Breast epithelium (tissue), 4 donors: ENCODE measurements around the gene RAD51AP2. TPM values are rescaled to one million over a fixed set of nuclear protein-coding genes. Genes with fewer than 3 reads are reported as not detected.

Experiments used
- DNase-seq, 2 donors: peaks; one replicate each; pipeline ENCODE4 v3.0.0-alpha.2; 2019; ENCODE audit warnings: low spot score in 2 of 2
- H3K27ac ChIP-seq, 2 donors: fragments of 200-600 bp; sonication (generic) in 1 of 2; one replicate each; pipeline ENCODE4 v1.5.1; 2016 to 2019; ENCODE audit warnings: mild to moderate bottlenecking in 1 of 2
- H3K27me3 ChIP-seq, 2 donors: fragments of 200-600 bp; sonication (generic) in 1 of 2; one replicate each; pipeline versions ENCODE4 v1.5.1 to v1.6.0; 2017 to 2019; ENCODE audit warnings: control low read depth in 1 of 2, mild to moderate bottlenecking in 1 of 2
- H3K36me3 ChIP-seq: fragments of 200-600 bp; one replicate; pipeline ENCODE4 v1.5.1; 2019
- H3K4me1 ChIP-seq, 2 donors: fragments of 200-600 bp; sonication (generic); one replicate each; pipeline ENCODE4 v1.5.1; 2016 to 2019; ENCODE audit warnings: control low read depth in 1 of 2
- H3K4me3 ChIP-seq, 3 donors: fragments of 200-600 bp; sonication (generic); 1 replicate in 2 of 3; 2 replicates in 1 of 3; pipeline ENCODE4 v1.5.1; 2016 to 2019; ENCODE audit warnings: mild to moderate bottlenecking in 3 of 3, moderate library complexity in 2 of 3
- H3K9me3 ChIP-seq, 2 donors: fragments of 200-600 bp; sonication (generic) in 1 of 2; one replicate each; pipeline ENCODE4 v1.5.1; 2016 to 2019; ENCODE audit warnings: control low read depth in 1 of 2
- POLR2A ChIP-seq: fragments of 450-650 bp; IDR thresholded peaks from one replicate; pipeline ENCODE4 v1.6.1; 2016; ENCODE audit warnings: antibody characterized with exemption, mild to moderate bottlenecking, moderate library complexity
- POLR2AphosphoS5 ChIP-seq, 3 donors: sonication (generic); formaldehyde crosslinking; IDR thresholded peaks; one replicate each; pipeline ENCODE4 v1.6.1; 2017; ENCODE audit warnings: antibody characterized with exemption in 3 of 3
- intact Hi-C: fragments of 100-400 bp; cut with DNase I; formaldehyde crosslinking; loops from one replicate; pipeline ENCODE4 v1.15.1; 2023; ENCODE audit warnings: low total_unique reads
- total RNA-seq, 3 donors: library from RNA; depleted of rRNA; stranded (reverse); fragments of >200 nt; gene quantifications; one replicate each; pipeline ENCODE4 v1.1.0, GENCODE V29; 2016
- TF ChIP-seq, protein P1 (sequence below), 3 donors: fragments of 450-650 bp; IDR thresholded peaks; one replicate each; pipeline ENCODE4 v1.5.1; 2016 to 2017; ENCODE audit warnings: antibody characterized with exemption in 3 of 3, mild to moderate bottlenecking in 3 of 3, moderate library complexity in 3 of 3

RAD51AP2 gene
- total RNA-seq, 3 donors from 2014 or later: under 0.01 to 0.29 (median 0.16) TPM

DNA sequence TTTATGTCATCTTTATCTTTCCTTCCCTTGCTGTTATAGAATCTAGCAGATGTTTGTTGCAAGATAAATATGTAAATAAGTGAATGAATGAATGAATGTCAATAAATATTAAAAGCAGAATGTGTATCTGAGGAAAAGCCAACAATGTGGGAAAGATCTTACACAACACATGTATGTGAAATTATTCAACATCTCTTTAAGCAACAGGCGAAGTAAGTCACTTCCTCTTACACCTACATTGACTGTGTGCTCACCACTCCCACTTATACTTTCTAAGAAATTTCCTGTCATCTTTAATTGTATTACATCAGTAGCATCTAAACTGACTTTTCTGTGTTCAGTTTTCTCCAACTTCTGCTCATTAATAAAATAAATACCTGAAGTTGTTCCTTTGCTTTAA lies 43.0 kb downstream of the RAD51AP2 start:
- no peak for DNase-seq
- Histone ChIP-seq H3K9me3 (peaks cover 0 to 4% of the 10 kb centered on the region in 2 donors), H3K27ac (no peak overlapping the region), H3K4me1 (no peaks in the 10 kb centered on the region), H3K27me3 (no peaks in the 10 kb centered on the region), H3K36me3 (no peaks in the 10 kb centered on the region), H3K4me3 (no peak overlapping the region)
- intact Hi-C loops: no loop called here
- TF ChIP-seq POLR2A (no peak), POLR2AphosphoS5 (IDR thresholded peaks at IDR 0.05) (no peak)
- TF ChIP-seq, protein P1, sequence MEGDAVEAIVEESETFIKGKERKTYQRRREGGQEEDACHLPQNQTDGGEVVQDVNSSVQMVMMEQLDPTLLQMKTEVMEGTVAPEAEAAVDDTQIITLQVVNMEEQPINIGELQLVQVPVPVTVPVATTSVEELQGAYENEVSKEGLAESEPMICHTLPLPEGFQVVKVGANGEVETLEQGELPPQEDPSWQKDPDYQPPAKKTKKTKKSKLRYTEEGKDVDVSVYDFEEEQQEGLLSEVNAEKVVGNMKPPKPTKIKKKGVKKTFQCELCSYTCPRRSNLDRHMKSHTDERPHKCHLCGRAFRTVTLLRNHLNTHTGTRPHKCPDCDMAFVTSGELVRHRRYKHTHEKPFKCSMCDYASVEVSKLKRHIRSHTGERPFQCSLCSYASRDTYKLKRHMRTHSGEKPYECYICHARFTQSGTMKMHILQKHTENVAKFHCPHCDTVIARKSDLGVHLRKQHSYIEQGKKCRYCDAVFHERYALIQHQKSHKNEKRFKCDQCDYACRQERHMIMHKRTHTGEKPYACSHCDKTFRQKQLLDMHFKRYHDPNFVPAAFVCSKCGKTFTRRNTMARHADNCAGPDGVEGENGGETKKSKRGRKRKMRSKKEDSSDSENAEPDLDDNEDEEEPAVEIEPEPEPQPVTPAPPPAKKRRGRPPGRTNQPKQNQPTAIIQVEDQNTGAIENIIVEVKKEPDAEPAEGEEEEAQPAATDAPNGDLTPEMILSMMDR (IDR thresholded peaks at IDR 0.05): no peak

DNA sequence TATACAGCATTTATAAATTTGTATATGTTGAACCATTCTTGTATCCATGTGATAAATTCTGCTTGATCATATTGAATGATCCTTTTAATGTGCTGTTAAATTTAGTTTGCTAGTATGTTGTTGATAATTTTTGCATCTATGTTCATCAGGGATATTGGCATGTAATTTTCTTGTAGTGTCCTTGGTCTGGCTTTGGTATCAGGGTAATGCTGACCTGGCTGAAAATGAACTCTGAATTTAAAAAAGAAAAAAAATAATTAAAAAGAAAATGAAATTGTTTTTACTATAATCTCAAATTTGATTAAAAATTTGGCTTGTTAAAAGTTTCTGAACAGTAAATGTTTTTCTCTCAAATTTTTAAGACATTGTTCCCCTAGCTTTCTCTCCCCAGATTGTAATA lies 46.3 kb downstream of the RAD51AP2 start:
- Histone ChIP-seq H3K36me3 (no peaks in the 10 kb centered on the region), H3K9me3 (peaks cover 0 to 20% of the 10 kb centered on the region in 2 donors), H3K27me3 (no peaks in the 10 kb centered on the region), H3K27ac (no peak overlapping the region), H3K4me1 (no peaks in the 10 kb centered on the region), H3K4me3 (no peak overlapping the region)
- intact Hi-C loops: no loop called here
- TF ChIP-seq POLR2A (no peak), POLR2AphosphoS5 (IDR thresholded peaks at IDR 0.05) (no peak)
- TF ChIP-seq, protein P1 (IDR thresholded peaks at IDR 0.05): no peak
- no peak for DNase-seq

DNA sequence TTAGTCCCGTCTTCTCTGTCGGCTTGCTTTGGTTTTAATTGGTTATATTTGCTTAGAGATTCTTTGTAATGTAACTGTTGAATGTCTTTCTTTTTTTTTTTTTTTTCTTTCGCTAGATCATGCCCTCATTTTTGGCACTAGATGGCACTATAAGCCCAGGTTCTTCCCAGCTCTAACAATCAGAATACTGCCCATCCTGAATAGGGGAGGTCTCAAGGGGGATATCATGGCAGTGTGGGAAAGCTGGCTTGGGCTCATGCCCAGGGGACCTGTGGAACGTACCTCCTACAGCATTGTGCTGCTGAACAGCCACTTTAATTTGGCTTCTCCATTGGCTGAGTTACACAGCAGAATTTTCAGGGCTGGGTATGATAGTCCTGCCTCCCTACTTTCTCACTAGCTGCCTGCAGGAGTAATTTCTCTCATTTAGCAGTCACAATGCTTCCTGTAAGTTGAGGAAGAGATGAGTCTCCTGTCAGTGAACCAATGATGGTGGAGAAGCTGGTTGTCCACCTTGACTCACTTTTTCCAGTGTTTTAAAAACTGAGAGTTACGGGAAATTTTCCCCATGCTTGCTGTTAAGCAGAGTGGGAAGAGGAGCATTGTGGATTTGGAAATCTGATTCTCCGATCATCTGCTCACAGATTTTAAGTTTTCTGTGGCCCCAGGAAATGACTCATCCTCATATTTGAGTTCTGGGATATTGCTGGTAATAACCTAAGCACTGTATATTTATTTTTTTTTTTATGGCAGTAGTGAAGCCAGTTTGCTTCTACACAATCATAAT lies 47.2 kb downstream of the RAD51AP2 start:
- Histone ChIP-seq H3K4me1 (no peaks in the 10 kb centered on the region), H3K27ac (no peak overlapping the region), H3K4me3 (no peak overlapping the region), H3K36me3 (no peaks in the 10 kb centered on the region), H3K27me3 (no peaks in the 10 kb centered on the region), H3K9me3 (peaks cover 0 to 20% of the 10 kb centered on the region in 2 donors)
- DNase-seq: no peak
- intact Hi-C loops: no loop called here
- TF ChIP-seq POLR2A: no peak

DNA sequence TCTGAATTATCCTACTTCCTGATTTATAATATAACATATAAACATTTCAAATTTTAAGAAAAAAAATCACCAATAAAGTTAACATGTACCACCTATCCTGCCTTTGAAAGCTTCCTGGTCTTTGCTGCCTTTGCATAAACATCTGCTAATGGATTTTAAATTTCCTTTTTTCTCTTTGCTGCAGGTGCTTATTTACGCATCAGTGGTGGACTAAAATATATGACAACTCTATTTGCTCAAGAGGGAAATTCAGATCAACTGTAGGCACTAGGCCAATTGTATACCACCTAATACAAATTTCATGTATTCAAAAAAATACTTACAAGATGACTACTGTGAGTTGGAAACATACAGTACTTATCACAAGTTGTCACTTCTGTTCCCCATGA lies 57.2 kb downstream of the RAD51AP2 start:
- Histone ChIP-seq H3K4me3 (no peak overlapping the region), H3K9me3 (no peaks in the 10 kb centered on the region), H3K4me1 (no peaks in the 10 kb centered on the region), H3K27ac (no peak overlapping the region), H3K27me3 (no peaks in the 10 kb centered on the region), H3K36me3 (no peaks in the 10 kb centered on the region)
- DNase-seq: no peak
- TF ChIP-seq POLR2AphosphoS5 (IDR thresholded peaks at IDR 0.05) (no peak), POLR2A (no peak)
- TF ChIP-seq, protein P1 (IDR thresholded peaks at IDR 0.05): no peak
- intact Hi-C loops: no loop called here

Other genes starting within 250 kb of the RAD51AP2 start
- gene VSNL1, start 22.3 kb upstream of the RAD51AP2 start, total RNA-seq: 1 to 10 TPM in 2 of 3 donors, under 1 TPM in 1; 0.80 to 6.9 (median 2.6) TPM
- gene SMC6, start 235.4 kb upstream of the RAD51AP2 start, total RNA-seq: 10 to 100 TPM; 17.0 to 23.4 (median 18.7) TPM
- 10 to 100 TPM in 1 of 3 donors, 1 to 10 TPM in 2; 3.6 to 12.7 (median 6.7) TPM for gene GEN1, start 235.7 kb upstream of the RAD51AP2 start, total RNA-seq